CD4-positive, alpha-beta T cell treated with Interleukin-15 for 1 hour (primary cell): Measurements from ENCODE around the gene THEM4.
"Not testable (repeated sequence)": the region's sequence is repeated elsewhere in the genome, so short reads cannot be mapped to it uniquely, and the experiment has no call there.

Source experiments
- DNase-seq: peaks from one replicate; pipeline ENCODE4 v3.0.0-alpha.2; 2020

The THEM4 gene

DNA sequence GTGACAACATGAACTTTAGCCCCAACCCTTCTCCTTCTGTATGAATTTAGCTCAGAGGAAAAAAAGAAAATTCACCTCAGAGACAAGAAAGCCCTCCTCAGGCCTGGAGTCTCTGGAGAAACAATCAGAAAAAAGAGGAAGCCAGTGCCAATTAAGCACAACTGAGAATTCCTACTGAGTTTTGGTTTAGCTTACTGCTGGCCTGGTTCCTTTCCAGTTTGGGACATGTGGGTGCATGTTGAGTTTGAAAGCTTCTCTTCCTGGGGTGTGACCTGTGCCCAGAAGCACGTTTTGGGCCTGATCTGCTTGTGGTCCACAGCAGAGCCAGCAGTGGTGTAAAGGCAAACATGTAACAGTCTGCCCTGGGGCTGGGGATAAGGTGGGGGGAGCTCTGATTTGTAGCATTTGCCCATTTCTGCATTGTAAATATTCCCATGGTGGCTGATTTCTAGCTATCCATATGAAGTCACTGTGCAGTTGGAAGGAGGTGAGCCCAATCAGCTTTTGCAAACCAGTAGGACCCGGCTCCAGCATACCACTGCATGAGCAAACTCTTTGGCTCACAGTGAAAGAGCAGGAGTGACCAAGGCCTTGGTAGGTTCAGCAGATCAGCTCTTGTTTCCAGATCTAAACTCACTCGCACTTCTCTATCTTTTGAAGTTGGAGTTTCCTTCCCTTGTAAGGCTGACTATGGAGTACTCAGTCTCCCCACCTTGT, 51.1 kb downstream of the THEM4 start:
- DNase-seq: no peak

DNA sequence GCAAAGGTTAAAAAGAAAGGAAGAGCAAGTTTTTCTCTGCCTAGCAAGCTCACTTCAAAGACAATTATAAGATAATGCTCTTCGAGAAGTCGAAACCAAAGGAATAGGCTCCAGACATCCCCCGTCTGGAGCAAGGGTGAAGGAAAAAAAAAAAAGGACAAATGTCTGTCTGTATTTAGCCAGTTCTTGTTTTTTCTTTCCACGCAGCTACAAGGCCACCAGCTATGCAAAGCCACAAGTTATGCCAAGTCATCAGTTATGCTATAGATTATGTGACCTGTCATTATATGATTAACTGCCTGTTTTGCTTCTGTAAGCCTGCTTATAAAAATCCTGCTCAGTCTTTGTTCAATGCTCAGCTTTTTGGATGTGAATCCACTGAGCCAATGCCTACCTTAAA, 53.4 kb downstream of the THEM4 start:
- DNase-seq: no peak

DNA sequence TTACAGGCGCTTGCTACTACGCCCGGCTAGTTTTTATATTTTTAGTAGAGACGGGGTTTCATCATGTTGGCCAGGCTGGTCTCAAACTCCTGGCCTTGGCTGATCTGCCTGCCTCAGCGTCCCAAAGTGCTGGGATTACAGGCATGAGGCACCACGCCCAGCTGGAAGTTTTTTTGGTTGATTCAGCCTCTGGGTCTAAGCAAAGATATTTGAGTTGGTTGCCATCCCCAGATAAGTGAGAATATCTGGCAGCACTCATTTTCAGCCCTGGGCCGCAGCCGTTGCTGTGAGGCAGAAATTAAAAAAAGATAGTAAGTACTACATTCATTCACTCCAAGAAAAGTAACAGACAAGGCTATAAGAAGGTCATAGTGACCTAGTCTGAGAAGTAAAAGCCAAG, 53.8 kb downstream of the THEM4 start:
- not testable (repeated sequence) for DNase-seq

DNA sequence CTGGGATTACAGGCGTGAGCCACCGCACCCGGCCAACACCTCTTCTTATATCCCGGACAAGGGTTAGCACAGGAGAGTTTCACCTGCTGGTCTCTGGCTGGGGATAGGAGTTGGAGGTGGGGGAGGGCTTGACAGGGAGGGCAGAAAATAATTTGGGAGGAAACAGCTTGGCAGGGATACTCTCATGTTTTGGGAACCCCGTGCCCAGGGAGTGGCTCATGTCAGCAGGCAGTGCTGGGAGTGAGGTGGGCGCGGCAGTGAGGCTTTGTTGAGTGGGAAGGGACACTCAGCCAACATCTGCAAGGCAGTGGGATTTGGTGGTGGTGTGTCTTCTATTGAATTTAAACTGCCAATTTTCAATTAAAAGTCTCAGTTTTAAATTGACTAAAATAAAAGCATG, 54.7 kb downstream of the THEM4 start:
- DNase-seq: no peak

DNA sequence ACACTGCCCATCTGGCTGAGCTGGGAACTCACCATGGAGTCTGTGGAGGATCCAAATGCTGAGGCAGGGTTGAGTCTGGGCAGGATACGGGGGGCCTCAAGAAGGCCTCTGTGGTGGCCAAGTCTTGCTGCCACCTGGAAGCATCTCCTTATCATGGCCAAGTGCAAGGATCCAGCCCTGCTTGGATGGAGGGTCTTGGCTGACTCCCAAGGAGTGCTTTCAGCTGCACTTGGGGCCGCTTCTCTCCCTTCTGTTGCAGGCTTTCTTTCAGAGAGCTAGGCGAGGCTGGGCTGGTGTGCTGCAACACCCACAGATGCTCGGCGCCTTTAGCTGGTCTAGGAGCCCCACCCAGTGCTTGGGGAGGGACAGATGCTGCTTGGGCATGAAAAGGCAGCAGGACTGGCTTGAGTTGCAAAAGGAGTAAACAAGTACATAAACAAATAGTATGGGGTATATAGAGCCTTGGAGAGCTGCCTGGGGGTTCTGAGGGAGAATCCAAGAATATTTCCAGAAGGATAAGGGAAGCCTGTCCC, 55.8 kb downstream of the THEM4 start, which contains the start of gene THEM5:
THEM5 (minus strand) TSS at position 302 of the 533 bp plus-strand sequence; CDS start at position 155, 147 bp downstream.
- no peak for DNase-seq

DNA sequence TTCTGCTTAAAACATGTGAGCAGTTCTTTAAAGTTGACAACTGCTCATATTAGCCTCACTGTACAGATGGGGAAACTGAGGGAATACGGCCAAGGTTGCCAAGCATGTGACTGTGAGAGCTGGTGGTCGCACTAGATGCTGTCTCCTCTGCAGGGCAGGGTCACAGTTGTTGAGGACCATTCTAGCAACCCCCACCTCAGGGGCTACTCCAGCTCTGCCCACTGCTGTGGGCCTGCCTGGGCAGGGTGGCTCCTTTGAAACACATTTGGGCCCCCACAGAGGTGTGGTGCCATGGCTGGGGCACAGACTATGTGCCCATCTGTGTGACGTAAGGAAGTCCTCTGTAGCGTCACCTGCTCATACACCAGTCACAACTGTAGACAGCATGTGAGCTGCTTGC, 56.6 kb downstream of the THEM4 start:
- no peak for DNase-seq

DNA sequence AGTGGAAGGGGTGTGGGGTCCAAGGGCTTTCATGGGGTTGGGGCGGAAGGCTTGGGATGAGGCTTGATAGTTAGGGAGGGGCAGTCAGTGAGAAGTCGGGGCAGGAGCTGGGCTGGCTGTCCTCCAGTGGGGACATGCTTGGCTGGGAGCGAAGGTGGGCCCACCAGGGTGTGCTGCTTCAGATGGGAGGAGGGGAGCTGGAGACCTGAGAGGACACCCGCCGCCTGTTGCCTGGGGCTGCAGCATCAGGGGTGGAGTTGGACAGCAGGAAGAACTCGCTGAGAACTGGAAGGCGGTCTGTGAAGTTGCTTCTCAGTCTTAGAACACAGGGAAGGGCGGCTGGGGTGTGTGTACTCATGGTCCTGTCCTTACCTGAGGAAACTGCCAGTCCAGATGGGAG, 57.4 kb downstream of the THEM4 start:
- DNase-seq: no peak

DNA sequence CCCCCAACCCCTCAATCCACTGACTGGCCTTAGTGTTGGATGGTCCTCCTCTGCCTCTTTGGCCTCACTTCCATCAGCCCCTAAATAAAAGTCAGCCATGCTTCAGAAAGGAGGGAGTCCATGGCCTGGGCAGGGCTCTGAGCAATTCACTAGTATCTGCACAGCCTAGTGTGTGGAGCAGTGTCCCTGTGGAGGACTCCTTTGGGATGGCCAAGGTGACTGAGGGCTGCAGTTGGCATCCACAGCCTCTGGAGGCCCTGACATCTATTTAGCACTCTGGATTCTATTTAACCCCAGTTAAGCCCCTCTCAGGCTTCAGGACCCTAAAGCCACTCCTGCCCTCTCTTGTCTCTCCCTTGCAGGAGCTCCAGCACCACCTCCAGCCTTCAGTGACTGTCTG, 59.4 kb downstream of the THEM4 start:
- DNase-seq: no peak

DNA sequence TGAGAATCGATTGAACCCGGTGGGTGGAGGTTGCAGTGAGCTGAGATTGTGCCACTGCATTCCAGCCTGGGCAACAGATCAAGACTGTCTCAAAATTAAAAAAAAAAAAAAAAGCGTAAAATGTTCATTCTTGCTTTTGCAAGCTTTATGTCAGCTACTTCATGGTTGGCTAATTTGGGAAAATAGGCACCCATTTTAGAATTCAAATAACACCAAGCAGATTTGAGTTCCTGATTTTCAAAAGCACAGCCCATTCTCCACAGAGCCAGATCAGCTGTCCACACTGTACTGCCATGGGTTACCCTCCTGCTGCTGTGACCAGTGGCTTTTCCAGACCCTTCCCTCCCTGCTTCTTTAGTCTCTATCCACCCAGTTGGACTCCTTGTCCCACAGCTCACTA, 60.2 kb downstream of the THEM4 start:
- no peak for DNase-seq

DNA sequence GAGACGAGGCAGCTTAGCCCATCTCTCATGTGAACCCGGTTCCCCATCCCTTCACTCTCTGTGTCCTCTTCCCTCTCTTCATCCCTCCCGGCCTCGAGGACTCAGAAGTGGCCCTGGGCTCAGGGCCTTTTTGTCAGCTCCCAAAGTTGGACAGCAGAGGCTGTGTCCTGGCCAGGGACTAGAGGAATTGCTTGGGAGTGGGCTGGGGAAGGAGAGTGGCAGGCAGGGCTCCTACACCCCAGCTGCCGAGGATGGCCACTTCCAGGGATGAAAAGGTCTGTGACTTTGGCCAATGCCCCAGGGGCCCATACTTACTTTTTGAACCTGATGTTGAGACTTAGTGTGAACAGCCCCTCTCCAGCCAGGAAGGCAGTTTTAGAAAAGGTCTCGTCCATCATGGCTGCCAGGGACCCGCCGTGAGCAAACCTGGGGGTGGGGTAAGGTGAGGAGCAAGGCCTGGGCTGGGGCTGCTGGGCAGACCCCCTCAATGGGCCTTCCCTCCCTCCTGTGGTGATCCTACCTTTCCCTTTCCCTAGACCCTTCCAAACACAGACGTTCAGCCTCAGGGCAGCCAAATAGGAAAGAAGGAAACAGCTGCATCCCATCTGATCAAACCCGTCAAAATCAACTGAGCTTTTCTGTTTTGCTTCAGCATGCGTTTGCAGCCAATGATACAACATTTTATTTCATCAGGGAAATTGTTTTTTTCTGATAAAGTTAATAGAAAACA, 61.3 kb downstream of the THEM4 start:
- DNase-seq: no peak

DNA sequence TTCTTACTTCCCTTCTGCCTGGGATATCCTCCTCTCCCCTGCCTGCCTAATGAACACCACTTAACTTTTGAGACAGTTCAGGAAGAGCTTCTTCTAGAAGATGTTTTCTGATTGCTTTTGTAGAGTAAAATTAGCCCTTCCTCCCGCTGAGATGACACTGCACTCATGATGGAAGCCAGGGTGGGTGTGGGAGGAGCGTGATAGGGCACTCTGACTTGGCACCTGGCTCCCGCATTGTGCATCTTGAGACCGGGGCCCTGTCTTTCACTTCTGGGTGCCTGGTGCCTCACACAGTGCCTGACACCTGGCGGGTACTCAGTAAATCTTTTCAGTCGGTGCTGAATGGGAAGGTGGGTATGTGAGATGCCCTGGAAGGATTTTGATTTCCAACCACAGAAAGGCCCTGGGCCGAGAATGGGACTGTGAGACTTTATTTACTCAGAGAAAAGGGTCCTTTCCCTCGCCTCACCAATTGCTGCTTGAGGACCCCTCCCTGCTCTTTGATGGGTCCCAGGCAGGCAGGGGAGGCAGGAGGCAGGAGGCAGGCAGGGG, 62.5 kb downstream of the THEM4 start:
- DNase-seq: no peak

DNA sequence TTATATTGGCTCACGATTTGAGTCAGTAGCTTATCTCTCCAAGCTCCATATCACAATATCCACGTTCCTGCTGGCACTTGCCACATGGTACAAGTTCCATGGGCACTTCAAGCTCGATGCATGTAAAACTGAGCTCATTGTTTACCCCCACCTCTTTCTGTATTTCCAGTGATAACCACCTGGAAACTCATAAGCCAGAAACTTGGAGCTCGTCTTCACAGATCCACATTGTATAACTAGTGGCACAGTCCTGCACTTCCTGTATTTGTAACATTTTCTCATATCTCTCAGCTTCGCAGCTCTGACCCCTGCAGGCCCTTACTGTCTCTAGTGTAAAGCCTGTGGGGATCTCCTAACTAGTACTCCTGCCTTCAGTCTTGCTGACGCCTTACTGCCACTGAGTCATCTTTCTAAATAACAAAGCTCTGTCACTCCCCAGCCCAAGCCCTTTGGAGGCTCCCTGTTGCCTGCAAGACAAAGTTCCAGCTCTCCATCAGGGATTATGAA, 63.2 kb downstream of the THEM4 start:
- DNase-seq: no peak

DNA sequence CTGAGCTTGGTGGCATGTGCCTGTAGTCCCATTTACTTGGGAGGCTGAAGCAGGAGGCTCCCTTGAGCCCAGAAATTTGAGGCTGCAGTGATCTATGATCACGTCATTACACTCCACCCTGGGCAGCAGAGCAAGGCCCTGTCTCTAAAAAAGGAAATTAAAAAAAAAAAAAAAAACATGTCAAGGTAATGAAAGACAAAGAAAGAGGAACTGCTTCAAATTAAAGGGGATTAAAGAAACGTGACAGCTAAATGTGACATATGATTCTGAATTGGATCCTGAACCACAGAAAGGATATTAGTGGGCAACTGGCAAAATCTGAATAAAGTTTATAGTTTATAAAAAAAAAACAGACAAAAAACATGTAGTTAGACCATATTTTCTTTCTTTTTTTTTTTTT, 65.9 kb downstream of the THEM4 start:
- no peak for DNase-seq

DNA sequence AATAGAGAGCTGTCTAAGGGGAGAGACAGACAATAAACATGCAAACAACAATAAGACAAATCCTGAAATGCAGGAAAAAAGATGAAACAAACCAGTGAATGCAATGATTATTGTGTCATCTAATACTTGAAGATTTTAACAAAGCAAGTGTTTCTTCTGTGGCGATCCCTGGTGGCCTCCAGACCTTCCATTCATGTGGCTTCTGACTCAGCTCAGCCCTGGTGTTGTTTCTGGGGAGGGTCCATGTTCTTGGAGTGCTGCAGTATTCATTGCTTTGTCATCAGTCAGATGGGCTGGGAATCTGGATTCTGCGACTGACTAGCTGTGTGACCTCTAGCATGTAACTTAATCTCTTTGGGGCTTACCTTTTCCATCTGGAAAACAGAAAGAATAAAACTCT, 68.2 kb downstream of the THEM4 start:
- no peak for DNase-seq

DNA sequence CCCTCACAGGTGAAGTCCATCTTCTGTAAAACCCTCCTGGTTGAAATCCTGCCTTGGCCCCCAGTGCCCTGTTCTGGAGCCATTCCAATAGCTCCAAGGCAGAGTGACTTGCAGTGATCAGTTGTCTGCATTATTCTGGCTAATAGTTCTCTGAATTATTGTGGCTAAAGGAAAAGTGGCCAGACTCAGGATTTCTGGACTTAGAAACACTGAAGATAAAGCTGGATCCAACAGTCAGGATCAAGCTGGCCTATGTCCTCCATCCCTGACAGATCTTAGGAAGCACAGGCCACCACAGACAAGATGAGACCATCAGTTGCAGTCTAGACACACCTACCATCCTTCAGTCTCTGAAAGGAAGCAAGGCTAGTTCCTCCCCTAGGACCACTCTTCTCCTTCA, 68.9 kb downstream of the THEM4 start:
- no peak for DNase-seq

DNA sequence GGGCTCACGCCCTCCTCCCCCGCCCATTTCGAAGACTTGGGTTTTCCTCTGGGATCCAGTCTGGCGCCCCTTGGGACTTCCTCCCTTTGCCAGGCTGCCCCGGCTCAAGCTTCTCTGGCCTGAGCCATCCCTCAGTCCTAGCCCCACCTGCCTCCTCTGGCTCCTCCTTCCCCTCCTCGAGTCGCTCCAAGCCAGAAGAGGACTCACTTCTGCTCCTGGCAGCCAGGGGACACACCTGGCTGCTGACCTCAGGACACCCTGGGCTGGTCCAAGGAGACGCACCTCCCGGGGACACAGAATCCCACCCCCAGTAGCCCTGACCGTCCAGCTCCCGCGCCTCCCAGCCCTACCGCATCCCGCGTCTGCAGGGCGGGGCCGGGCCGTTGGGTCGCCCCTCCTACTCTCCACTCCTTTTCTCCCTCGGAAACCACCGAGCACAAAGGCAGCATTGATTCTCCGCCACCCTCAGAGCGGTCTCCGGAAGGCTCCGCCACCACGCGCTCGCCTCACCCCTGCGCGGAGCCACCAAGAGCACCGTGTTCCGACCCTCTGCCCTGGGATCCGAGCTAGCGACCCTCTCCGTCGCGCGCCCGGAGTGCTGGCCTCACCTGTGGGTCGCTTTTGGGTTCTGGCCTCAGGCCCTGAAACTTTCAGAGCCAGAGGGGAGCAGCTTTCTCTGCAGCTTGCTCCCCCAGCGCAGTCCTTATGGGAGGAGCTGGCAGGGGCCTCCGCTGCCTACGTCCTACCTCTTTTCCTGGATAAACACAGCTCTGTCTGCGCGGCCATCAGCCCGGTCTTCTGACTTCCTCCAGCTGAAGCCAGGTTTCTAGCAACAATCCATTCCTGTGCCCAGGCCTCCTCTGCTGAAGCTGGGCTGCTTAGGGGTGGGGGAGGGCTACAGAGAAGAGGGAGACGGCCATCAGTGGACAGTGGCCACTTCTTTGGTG, 69.6 kb downstream of the THEM4 start, which contains the start of gene C2CD4D:
C2CD4D (minus strand) TSS at position 364 of the 947 bp plus-strand sequence. CDS start 831 bp downstream, outside the sequence.
- DNase-seq: peak; percentile 71

DNA sequence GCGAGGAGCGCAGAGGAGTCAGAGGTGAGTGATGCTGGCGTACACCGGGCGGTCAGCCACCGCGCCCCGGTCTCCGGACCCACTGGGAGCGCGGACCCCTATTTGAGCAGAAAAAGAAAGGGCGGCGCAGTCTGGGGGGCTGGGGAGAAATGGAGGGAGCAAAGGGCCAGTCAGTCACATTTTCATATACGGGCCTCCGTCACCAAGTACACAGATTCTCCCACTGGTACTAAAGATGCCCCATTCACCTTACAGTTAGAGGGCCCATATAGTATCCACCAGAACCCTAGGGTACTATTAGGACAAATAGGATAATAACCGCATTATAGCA, 70.3 kb downstream of the THEM4 start:
- no peak for DNase-seq

DNA sequence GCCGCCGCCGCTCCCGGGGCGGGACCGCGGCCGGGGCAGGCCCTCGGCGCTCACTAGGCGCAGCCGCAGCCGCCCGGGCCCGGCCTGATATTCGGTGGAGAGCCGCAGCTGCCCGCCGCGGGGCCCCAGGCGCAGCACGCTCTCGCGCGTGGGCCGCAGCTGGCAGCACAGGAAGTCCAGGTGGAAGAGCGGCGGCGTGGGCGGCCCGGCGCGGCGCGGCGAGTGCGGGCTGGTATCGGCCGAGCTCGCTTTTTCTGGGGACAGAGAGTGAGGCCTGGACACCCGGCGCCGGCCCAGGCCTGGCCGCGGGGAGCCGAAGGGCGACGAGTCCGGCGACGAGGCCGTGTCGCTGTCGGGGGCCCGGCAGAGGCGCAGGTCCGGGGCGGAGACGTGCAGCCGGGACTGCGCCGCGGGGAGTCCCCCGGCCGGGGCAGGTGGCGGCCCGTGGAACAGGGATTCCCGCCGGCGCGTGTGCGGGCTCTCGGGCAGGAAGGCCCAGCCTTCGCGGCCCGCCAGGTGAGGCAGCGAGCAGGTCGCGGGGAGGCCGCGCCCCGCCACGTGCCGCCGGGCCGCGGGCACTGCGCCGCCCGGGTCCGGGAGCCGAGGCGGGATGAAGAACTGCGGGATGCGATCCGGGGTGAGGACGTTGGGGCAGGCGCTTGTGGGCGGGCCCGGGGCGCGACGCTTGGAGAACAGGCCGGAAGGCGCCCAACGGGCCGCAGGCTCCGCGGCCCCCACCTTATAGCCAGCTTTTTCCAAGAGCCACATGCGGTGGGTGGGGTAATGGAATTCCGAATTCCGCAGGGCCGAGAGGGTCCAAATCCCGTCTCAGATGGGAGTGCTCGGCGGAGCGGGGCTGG, 70.9 kb downstream of the THEM4 start:
- DNase-seq: no peak

DNA sequence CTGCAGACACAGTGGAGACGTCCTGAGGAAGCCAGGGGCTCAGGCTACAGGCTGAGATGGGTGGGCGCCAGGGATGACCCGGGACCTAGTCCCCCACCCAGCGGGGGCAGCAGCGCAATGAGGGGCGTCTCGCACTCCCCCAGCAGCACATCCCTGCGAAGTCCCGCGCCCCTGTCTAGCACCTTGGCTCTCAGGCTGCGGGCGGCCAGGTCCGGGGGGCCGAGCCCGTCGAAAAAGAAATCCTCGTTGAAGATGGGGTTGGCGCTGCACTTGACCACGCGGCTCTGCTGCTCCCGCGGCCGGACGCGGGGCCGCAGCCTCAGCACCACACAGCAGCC, 71.5 kb downstream of the THEM4 start:
- no peak for DNase-seq

DNA sequence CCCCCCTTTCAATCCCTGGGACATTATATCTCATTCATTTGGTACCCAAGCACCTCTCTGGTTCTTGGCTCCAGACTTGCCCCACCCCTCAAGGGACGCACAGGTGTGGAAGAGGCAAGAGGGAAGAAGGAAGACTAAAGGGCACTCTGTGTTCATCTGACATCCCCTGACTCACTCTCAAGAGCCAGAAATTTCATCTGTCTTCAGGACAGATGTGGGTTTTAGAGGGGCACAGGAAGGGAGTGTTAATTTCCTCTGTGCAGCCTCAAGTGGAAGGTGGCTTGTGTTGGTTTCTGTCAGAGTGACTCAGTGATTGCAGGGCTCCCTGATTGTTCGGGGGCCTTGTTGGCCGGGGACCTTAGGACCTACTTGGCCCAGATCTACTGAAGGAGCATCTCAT, 72.1 kb downstream of the THEM4 start:
- no peak for DNase-seq

DNA sequence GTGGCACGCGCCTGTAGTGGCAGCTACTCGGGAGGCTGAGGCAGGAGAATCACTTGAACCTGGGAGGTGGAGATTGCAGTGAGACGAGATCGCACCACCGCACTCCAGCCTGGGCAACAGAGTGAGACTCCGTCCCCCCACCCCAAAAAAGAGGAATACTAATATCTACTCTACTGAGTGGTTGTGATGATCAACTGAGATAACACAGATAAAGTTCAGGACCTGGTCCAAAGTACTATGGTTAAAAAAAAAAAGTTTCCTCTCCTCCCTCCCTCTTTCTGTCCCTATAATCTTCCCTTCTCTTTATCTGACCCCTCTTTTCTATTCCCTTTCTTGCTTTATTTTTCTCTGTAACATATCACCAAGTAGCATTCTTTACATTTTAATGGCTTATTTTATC, 73.7 kb downstream of the THEM4 start:
- no peak for DNase-seq

DNA sequence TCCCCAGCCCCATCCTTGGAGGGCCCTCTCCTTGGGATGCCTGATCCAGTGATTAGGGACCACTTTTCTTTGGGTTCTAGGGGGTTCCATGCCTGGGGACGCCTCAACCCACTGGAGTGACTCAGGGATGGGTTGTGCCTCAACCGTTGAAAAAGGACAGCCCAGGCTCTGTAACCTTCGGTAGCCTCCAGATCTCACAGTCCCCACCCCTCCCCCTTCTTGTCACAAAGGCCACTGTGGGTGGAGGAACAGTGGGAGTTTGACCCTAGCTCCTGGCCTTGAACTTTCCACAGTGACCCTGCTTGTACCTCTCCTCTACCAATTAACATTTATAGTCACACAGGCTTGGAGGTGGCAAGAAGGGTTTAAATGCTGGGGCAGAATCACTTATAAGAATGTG, 75.1 kb downstream of the THEM4 start:
- DNase-seq: no peak
